ENCODE measurements around the gene GPR180. TPM values are rescaled to one million over a fixed set of nuclear protein-coding genes. Genes with fewer than 3 reads are reported as not detected.

GPR180 gene
- polyA plus RNA-seq, 2 of the 4 experiments (the other 2 are of a cell fraction) = 3.6 to 7.8 TPM

DNA sequence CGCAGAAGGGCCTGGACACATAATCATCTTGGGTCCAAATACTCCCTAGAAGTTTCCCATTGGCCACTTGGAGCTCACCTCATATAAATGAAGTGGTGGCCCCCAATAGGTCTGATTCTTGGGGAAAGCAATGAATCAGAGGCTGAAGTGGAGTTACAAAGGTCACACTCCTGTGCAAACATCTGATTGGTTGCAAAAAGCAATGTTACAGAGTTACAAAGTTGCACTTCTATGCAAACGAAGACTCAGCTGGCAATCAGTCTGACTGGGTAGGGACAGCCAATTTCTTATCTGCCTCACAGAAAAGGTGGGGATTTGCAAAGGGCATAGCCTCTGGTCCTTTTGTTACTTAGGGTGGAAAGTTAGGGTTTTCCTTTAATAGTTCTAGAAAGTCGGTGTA, 1.8 kb upstream of the GPR180 start:
- no peaks in the 10 kb centered on the region for H3K9me3 ChIP-seq
- peaks cover 12% of the 10 kb centered on the region; the same call in 1 of the 3 replicates for H3K4me1 ChIP-seq
- no peak for DNase-seq (ENCODE audit: low read depth in 1 of 2, low spot score in 1 of 2)
- TF ChIP-seq KDM5A (IDR thresholded peaks at IDR 0.05) = no peak
- TF ChIP-seq FOXS1 (CRISPR knock-in tag; IDR thresholded peaks at IDR 0.05) = no peak
- TF ChIP-seq FOSB (CRISPR knock-in tag; IDR thresholded peaks at IDR 0.05) = no peak
- no peak for TF ChIP-seq POLR2AphosphoS2 (conservative IDR thresholded peaks at IDR 0.05; ENCODE audit: low read length)
- TF ChIP-seq, protein P1, sequence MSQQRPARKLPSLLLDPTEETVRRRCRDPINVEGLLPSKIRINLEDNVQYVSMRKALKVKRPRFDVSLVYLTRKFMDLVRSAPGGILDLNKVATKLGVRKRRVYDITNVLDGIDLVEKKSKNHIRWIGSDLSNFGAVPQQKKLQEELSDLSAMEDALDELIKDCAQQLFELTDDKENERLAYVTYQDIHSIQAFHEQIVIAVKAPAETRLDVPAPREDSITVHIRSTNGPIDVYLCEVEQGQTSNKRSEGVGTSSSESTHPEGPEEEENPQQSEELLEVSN (IDR thresholded peaks at IDR 0.05; ENCODE audit: borderline replicate concordance, low read depth) = no peak
- TF ChIP-seq, protein P2, sequence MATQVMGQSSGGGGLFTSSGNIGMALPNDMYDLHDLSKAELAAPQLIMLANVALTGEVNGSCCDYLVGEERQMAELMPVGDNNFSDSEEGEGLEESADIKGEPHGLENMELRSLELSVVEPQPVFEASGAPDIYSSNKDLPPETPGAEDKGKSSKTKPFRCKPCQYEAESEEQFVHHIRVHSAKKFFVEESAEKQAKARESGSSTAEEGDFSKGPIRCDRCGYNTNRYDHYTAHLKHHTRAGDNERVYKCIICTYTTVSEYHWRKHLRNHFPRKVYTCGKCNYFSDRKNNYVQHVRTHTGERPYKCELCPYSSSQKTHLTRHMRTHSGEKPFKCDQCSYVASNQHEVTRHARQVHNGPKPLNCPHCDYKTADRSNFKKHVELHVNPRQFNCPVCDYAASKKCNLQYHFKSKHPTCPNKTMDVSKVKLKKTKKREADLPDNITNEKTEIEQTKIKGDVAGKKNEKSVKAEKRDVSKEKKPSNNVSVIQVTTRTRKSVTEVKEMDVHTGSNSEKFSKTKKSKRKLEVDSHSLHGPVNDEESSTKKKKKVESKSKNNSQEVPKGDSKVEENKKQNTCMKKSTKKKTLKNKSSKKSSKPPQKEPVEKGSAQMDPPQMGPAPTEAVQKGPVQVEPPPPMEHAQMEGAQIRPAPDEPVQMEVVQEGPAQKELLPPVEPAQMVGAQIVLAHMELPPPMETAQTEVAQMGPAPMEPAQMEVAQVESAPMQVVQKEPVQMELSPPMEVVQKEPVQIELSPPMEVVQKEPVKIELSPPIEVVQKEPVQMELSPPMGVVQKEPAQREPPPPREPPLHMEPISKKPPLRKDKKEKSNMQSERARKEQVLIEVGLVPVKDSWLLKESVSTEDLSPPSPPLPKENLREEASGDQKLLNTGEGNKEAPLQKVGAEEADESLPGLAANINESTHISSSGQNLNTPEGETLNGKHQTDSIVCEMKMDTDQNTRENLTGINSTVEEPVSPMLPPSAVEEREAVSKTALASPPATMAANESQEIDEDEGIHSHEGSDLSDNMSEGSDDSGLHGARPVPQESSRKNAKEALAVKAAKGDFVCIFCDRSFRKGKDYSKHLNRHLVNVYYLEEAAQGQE (IDR thresholded peaks at IDR 0.05) = no peak
- no peak for TF ChIP-seq POLR2A (IDR thresholded peaks at IDR 0.05; ENCODE audit: low read length)
- TF ChIP-seq RNF2 (IDR thresholded peaks at IDR 0.05; ENCODE audit: borderline replicate concordance, low read depth) = no peak
- TF ChIP-seq EHMT2 (IDR thresholded peaks at IDR 0.05; ENCODE audit: low read depth) = no peak
- TF ChIP-seq TFCP2L1 (CRISPR knock-in tag; IDR thresholded peaks at IDR 0.05) = no peak
- TF ChIP-seq, protein P3, sequence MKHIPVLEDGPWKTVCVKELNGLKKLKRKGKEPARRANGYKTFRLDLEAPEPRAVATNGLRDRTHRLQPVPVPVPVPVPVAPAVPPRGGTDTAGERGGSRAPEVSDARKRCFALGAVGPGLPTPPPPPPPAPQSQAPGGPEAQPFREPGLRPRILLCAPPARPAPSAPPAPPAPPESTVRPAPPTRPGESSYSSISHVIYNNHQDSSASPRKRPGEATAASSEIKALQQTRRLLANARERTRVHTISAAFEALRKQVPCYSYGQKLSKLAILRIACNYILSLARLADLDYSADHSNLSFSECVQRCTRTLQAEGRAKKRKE (CRISPR knock-in tag; IDR thresholded peaks at IDR 0.05; ENCODE audit: low read depth) = no peak
- no peak for TF ChIP-seq RFX5 (IDR thresholded peaks at IDR 0.05)
- TF ChIP-seq NPAS2 (CRISPR knock-in tag; IDR thresholded peaks at IDR 0.05; ENCODE audit: borderline replicate concordance) = no peak
- TF ChIP-seq ESRRA (IDR thresholded peaks at IDR 0.05; ENCODE audit: borderline replicate concordance, low read length) = no peak
- TF ChIP-seq KDM1A (IDR thresholded peaks at IDR 0.05; ENCODE audit: low read depth) = no peak
- TF ChIP-seq CBX2 (IDR thresholded peaks at IDR 0.05; ENCODE audit: borderline replicate concordance, low read depth) = no peak
- TF ChIP-seq, protein P4, sequence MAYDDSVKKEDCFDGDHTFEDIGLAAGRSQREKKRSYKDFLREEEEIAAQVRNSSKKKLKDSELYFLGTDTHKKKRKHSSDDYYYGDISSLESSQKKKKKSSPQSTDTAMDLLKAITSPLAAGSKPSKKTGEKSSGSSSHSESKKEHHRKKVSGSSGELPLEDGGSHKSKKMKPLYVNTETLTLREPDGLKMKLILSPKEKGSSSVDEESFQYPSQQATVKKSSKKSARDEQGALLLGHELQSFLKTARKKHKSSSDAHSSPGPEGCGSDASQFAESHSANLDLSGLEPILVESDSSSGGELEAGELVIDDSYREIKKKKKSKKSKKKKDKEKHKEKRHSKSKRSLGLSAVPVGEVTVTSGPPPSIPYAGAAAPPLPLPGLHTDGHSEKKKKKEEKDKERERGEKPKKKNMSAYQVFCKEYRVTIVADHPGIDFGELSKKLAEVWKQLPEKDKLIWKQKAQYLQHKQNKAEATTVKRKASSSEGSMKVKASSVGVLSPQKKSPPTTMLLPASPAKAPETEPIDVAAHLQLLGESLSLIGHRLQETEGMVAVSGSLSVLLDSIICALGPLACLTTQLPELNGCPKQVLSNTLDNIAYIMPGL (CRISPR knock-in tag; IDR thresholded peaks at IDR 0.05; ENCODE audit: borderline replicate concordance) = no peak
- no peak overlapping the region for H3K4me3 ChIP-seq
- ChIA-PET POLR2A (interaction anchor here (2.7 kb wide), 1 partner anchor 50 kb away, joined by 16 read pairs; no protein-coding TSS in a partner anchor), CTCF (interaction anchor here (0.5 kb wide), 1 partner anchor 14 kb away, joined by 3 read pairs; no protein-coding TSS in a partner anchor)
- FAIRE-seq = no peak
- 84% methylated on average over 3 of the region's 3 CpGs for WGBS (ENCODE audit: missing lambda C conversion rate)
- ATAC-seq = no peak
- H3K4me2 ChIP-seq = no peak overlapping the region
- no peak overlapping the region for H3K27ac ChIP-seq

DNA sequence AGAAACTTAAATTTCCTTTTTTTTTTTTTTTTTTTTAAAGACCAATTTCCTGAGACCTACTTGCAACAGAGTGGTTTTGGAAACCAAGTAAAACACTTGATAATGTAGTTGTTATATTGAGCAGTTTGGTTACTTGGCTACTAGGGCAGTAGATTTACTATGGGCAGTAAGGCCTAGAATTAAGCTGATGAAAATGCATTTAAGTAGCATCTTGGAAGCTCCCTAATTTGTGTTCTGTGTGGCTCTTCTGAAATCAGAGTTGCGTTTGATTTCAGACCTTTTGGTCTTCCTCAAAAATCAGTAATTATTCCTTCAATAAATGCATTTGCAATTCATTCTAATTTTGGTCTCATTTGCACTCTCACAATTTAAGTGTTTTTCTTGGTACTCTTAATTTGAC, 810 bp downstream of the GPR180 start:
- no peaks in the 10 kb centered on the region for H3K9me3 ChIP-seq
- CTCF ChIA-PET = interaction anchor here (1.4 to 1.8 kb wide), 2 partner anchors 14 to 18 kb away, joined by 6 to 7 read pairs; no protein-coding TSS in a partner anchor
- ATAC-seq (no peak), DNase-seq (ENCODE audit: low read depth in 1 of 2, low spot score in 1 of 2) (no peak), FAIRE-seq (no peak)
- peaks cover 10% of the 10 kb centered on the region; the same call in 1 of the 3 replicates for H3K4me1 ChIP-seq
- 58% methylated on average over 1 of the region's 1 CpG for WGBS (ENCODE audit: missing lambda C conversion rate)
- POLR2A ChIA-PET = interaction anchor here (0.7 to 2.7 kb wide), 3 partner anchors 10 to 53 kb away, joined by 3 to 16 read pairs (median 6); no protein-coding TSS in a partner anchor
- peak overlapping the region; percentile 92 for H3K4me3 ChIP-seq
- H3K27ac ChIP-seq = peak overlapping the region; percentile 98
- H3K4me2 ChIP-seq = peak overlapping the region; percentile 76
- TF ChIP-seq, protein P3 (CRISPR knock-in tag; IDR thresholded peaks at IDR 0.05; ENCODE audit: low read depth) = no peak
- TF ChIP-seq ZC3H11A (IDR thresholded peaks at IDR 0.05) (no peak), CHD4 (IDR thresholded peaks at IDR 0.05; ENCODE audit: borderline replicate concordance) (no peak), CBX2 (IDR thresholded peaks at IDR 0.05; ENCODE audit: borderline replicate concordance, low read depth) (no peak), ESRRA (IDR thresholded peaks at IDR 0.05; ENCODE audit: borderline replicate concordance, low read length) (no peak)
- TF ChIP-seq, protein P1 (IDR thresholded peaks at IDR 0.05; ENCODE audit: borderline replicate concordance, low read depth) = no peak
- TF ChIP-seq, protein P5, sequence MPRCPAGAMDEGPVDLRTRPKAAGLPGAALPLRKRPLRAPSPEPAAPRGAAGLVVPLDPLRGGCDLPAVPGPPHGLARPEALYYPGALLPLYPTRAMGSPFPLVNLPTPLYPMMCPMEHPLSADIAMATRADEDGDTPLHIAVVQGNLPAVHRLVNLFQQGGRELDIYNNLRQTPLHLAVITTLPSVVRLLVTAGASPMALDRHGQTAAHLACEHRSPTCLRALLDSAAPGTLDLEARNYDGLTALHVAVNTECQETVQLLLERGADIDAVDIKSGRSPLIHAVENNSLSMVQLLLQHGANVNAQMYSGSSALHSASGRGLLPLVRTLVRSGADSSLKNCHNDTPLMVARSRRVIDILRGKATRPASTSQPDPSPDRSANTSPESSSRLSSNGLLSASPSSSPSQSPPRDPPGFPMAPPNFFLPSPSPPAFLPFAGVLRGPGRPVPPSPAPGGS (IDR thresholded peaks at IDR 0.05) = no peak
- TF ChIP-seq, protein P2 (IDR thresholded peaks at IDR 0.05) = no peak
